ENCODE measurements around the gene KRTAP19-8. TPM values are rescaled to one million over a fixed set of nuclear protein-coding genes. Genes with fewer than 3 reads are reported as not detected.

KRTAP19-8 gene, protein sequence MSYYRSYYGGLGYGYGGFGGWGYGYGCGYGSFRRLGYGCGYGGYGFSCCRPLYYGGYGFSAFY
- total RNA-seq (not detected), polyA plus RNA-seq (ENCODE audit: insufficient read depth, low read depth, low replicate concordance) (not detected)
- long read RNA-seq, donor 1 = 0 reads
- long read RNA-seq, donor 2 = 0 reads
- long read RNA-seq, donor 3 = 0 reads
- long read RNA-seq, donor 4 = 0 reads
- long read RNA-seq, donor 5 = 0 reads
- long read RNA-seq, donor 6 = 0 reads
- long read RNA-seq, donor 7 = 0 reads
- long read RNA-seq, donor 8, partial matches to known transcripts = 0 of 1 reads
- long read RNA-seq, donor 8, other reads (novel, unspliced or antisense) = 0 of 1 reads
- long read RNA-seq, donor 9, partial matches to known transcripts = 0 of 1 reads
- long read RNA-seq, donor 9, other reads (novel, unspliced or antisense) = 0 of 1 reads
- long read RNA-seq, donor 10 = 0 reads

DNA sequence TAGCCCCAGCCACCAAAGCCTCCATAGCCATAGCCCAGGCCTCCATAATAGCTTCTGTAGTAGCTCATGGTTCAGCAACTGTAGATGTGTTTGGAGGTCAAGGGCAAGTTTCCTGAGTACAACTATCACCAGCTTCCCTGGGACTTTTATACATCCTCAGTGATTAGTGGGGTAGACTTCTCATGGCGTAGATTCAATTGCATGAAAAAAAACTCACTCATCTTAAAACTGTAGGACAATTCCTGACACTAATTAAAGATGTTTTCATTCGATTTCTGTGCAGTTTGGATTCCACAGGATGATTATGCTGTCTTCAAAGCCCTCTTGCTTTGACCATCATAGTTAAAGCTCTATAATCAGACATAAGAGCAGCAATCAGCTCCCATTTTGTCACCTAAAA lies at the start of gene KRTAP19-8:
Gene KRTAP19-8, minus strand, starts transcription at position 101 of the 400 bp plus-strand sequence. Its CDS starts 33 bp downstream, at position 68.
- Histone ChIP-seq H3K9ac (ENCODE audit: low read length in 3 of 3) (no peak within 1 kb of the TSS), H3K27ac (ENCODE audit: low read depth in 2 of 2, low read length in 2 of 2) (no peak within 1 kb of the TSS), H3K36me3 (ENCODE audit: control insufficient read depth in 2 of 3, insufficient read depth in 3 of 3, low read length in 3 of 3) (no peaks in the 10 kb centered on the region), H3K4me1 (ENCODE audit: control insufficient read depth in 2 of 3, insufficient read depth in 2 of 3, low read depth in 1 of 3, low read length in 3 of 3) (no peaks in the 10 kb centered on the region), H3K27me3 (ENCODE audit: control insufficient read depth, insufficient read depth, low read length) (no peaks in the 10 kb centered on the region), H3K9me3 (ENCODE audit: control insufficient read depth in 2 of 3, insufficient read depth in 1 of 3, low read length in 3 of 3) (peaks cover 0 to 3% (median 0%) of the 10 kb centered on the region in 3 donors), H3K4me3 (ENCODE audit: low read length in 3 of 3) (no peak within 1 kb of the TSS)
- no peak for FAIRE-seq
- TF ChIP-seq CTCF (IDR thresholded peaks at IDR 0.05; ENCODE audit: borderline replicate concordance, extremely low read depth, insufficient read depth) = no peak
- DNase-seq = no peak
- intact Hi-C loops (cut with DNase I) = no loop called here

DNA sequence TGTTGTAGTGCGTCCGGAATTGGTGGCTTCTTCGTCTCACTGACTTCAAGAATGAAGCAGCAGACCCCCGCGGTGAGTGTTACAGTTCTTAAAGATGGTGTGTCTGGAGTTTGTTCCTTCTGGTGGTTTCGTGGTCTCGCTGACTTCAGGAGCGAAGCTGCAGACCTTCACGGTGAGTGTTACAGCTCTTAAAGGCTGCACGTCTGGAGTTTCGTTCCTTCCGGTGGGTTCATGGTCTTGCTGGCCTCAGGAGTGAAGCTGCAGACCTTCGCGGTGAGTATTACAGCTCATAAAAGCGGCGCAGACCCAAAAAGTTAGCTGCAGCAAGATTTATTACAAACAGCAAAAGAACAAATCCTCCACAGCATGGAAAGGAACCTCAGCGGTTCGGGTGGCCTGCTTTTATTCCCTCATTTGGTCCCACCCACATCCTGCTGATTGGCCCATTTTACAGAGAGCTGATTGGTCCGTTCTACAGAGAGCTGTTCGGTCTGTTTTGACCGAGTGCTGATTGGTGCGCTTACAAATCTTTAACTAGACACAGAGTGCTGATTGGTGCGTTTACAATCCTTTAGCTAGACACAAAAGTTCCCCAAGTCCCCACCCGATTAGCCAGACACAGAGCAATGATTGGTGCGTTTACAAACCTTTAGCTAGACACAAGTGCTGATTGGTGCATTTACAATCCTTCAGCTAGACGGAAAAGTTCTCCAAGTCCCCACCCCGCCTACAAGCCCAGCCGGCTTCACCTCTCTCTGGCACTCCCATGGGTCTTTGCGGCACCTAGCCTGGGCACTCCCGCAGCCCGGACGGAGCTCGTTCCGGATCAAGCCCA lies 49.6 kb upstream of the KRTAP19-8 start:
- H3K36me3 ChIP-seq (ENCODE audit: control insufficient read depth in 2 of 3, insufficient read depth in 3 of 3, low read length in 3 of 3) = no peaks in the 10 kb centered on the region
- H3K9me3 ChIP-seq (ENCODE audit: control insufficient read depth in 2 of 3, insufficient read depth in 1 of 3, low read length in 3 of 3) = no peaks in the 10 kb centered on the region
- FAIRE-seq (no peak), DNase-seq (no peak)
- no peak overlapping the region for H3K4me3 ChIP-seq (ENCODE audit: low read length in 3 of 3)
- H3K4me1 ChIP-seq (ENCODE audit: control insufficient read depth in 2 of 3, insufficient read depth in 2 of 3, low read depth in 1 of 3, low read length in 3 of 3) = no peaks in the 10 kb centered on the region
- intact Hi-C loops (cut with DNase I) = loop anchor here (10.0 kb wide), 1 partner anchor 743 kb away; the partner anchor contains the start of gene KRTAP23-1
- H3K27me3 ChIP-seq (ENCODE audit: control insufficient read depth, insufficient read depth, low read length) = no peaks in the 10 kb centered on the region
- no peak overlapping the region for H3K27ac ChIP-seq (ENCODE audit: low read depth in 2 of 2, low read length in 2 of 2)
- no peak for TF ChIP-seq CTCF (IDR thresholded peaks at IDR 0.05; ENCODE audit: borderline replicate concordance, extremely low read depth, insufficient read depth)
- H3K9ac ChIP-seq (ENCODE audit: low read length in 3 of 3) = no peak overlapping the region

GRCh38 chr21:31084689-31085088 lies 46.4 kb upstream of the KRTAP19-8 start:
- Histone ChIP-seq H3K4me1 (ENCODE audit: control insufficient read depth in 2 of 3, insufficient read depth in 2 of 3, low read depth in 1 of 3, low read length in 3 of 3) (no peaks in the 10 kb centered on the region), H3K36me3 (ENCODE audit: control insufficient read depth in 2 of 3, insufficient read depth in 3 of 3, low read length in 3 of 3) (no peaks in the 10 kb centered on the region), H3K4me3 (ENCODE audit: low read length in 3 of 3) (no peak overlapping the region), H3K27me3 (ENCODE audit: control insufficient read depth, insufficient read depth, low read length) (no peaks in the 10 kb centered on the region), H3K9me3 (ENCODE audit: control insufficient read depth in 2 of 3, insufficient read depth in 1 of 3, low read length in 3 of 3) (no peaks in the 10 kb centered on the region), H3K27ac (ENCODE audit: low read depth in 2 of 2, low read length in 2 of 2) (no peak overlapping the region), H3K9ac (ENCODE audit: low read length in 3 of 3) (no peak overlapping the region)
- intact Hi-C loops (cut with DNase I) = loop anchor here (10.0 kb wide), 1 partner anchor 740 kb away; the partner anchor contains the start of gene KRTAP23-1
- FAIRE-seq (no peak), DNase-seq (no peak)
- no peak for TF ChIP-seq CTCF (IDR thresholded peaks at IDR 0.05; ENCODE audit: borderline replicate concordance, extremely low read depth, insufficient read depth)

Measured in kidney (tissue), 22 donors.